HepG2 (cell line): Measurements from ENCODE around the gene STRIP1. TPM values are rescaled to one million over a fixed set of nuclear protein-coding genes. Genes with fewer than 3 reads are reported as not detected.
A peak's percentile ranks its signal among the peaks of the same experiment; 100 is the strongest.

Experiments
- ATF5 ChIP-seq: sonication (generic); formaldehyde crosslinking; IDR thresholded peaks from 2 replicates; pipeline ENCODE4 v1.4.0; 2020; ENCODE audit warnings: mild to moderate bottlenecking, low read depth, missing genetic modification reagents
- BHLHE40 ChIP-seq: IDR thresholded peaks from 2 replicates; pipeline ENCODE4 v1.6.1; 2011; ENCODE audit warnings: low read length, improper control_type of control experiment
- CREB1 ChIP-seq, 2 experiments: fragments of 450-650 bp in 1 of 2; IDR thresholded peaks; 2 replicates each; pipeline ENCODE4 v1.6.1; 2016 to 2017; ENCODE audit warnings: control low read depth in 1 of 2, mild to moderate bottlenecking in 1 of 2, missing compliant biosample characterization in 1 of 2, missing genetic modification characterization in 1 of 2
- ERF ChIP-seq: IDR thresholded peaks from 2 replicates; pipeline ENCODE4 v1.6.1; 2018; ENCODE audit warnings: missing biosample characterization, missing genetic modification reagents
- GTF3A ChIP-seq: sonication (generic); formaldehyde crosslinking; conservative IDR thresholded peaks from 2 replicates; pipeline ENCODE4 v1.4.0; 2020; ENCODE audit warnings: mild to moderate bottlenecking, missing genetic modification reagents
- HDAC6 ChIP-seq: fragments of 200-600 bp; sonication (generic); IDR thresholded peaks from 2 replicates; pipeline ENCODE4 v1.7.0; 2017; ENCODE audit warnings: mild to moderate bottlenecking, antibody characterized with exemption, low read length, low read depth
- HNF1A ChIP-seq, 2 experiments: sonication (generic) in 1 of 2; formaldehyde crosslinking in 1 of 2; IDR thresholded peaks; 2 replicates each; pipeline versions ENCODE4 v1.4.0 to v1.6.1; 2016 to 2020; ENCODE audit warnings: borderline replicate concordance in 1 of 2, low read depth in 1 of 2, mild to moderate bottlenecking in 1 of 2, missing genetic modification reagents in 1 of 2
- PHF21A ChIP-seq: sonication (generic); formaldehyde crosslinking; IDR thresholded peaks from 2 replicates; pipeline ENCODE4 v1.5.0; 2020; ENCODE audit warnings: mild to moderate bottlenecking, missing genetic modification reagents
- POGZ ChIP-seq: sonication (generic); formaldehyde crosslinking; IDR thresholded peaks from 2 replicates; pipeline ENCODE4 v1.4.0; 2020; ENCODE audit warnings: mild to moderate bottlenecking, missing genetic modification reagents
- RCOR2 ChIP-seq: IDR thresholded peaks from 2 replicates; pipeline ENCODE4 v1.6.1; 2016; ENCODE audit warnings: missing biosample characterization, missing genetic modification reagents
- REPIN1 ChIP-seq: sonication (generic); formaldehyde crosslinking; IDR thresholded peaks from 2 replicates; pipeline ENCODE4 v1.8.0; 2022; ENCODE audit warnings: missing genetic modification reagents, low read depth, mild to moderate bottlenecking, borderline replicate concordance
- SAFB2 ChIP-seq: sonication (generic); formaldehyde crosslinking; IDR thresholded peaks from 2 replicates; pipeline ENCODE4 v1.5.1; 2020; ENCODE audit warnings: missing genetic modification reagents, low read depth, mild to moderate bottlenecking, borderline replicate concordance
- SMAD1 ChIP-seq: sonication (generic); formaldehyde crosslinking; IDR thresholded peaks from 2 replicates; pipeline ENCODE4 v1.4.0; 2020; ENCODE audit warnings: missing genetic modification reagents, low read depth, mild to moderate bottlenecking, borderline replicate concordance
- WIZ ChIP-seq: sonication (generic); formaldehyde crosslinking; IDR thresholded peaks from 2 replicates; pipeline ENCODE4 v1.5.1; 2020; ENCODE audit warnings: mild to moderate bottlenecking, missing genetic modification reagents
- ZBTB3 ChIP-seq: sonication (generic); formaldehyde crosslinking; IDR thresholded peaks from 2 replicates; pipeline ENCODE4 v1.4.0; 2020; ENCODE audit warnings: low read depth, mild to moderate bottlenecking, moderate library complexity, missing genetic modification reagents, borderline replicate concordance
- ZFP36 ChIP-seq: fragments of 150-350 bp; IDR thresholded peaks from 2 replicates; pipeline ENCODE4 v1.6.1; 2018; ENCODE audit warnings: borderline replicate concordance, low read length, low read depth; ENCODE audit not compliant: partially characterized antibody
- ZMYM2 ChIP-seq: sonication (generic); formaldehyde crosslinking; IDR thresholded peaks from 2 replicates; pipeline ENCODE4 v1.8.0; 2022; ENCODE audit warnings: mild to moderate bottlenecking, missing genetic modification reagents
- ZNF44 ChIP-seq: sonication (generic); formaldehyde crosslinking; IDR thresholded peaks from 2 replicates; pipeline ENCODE4 v1.5.1; 2020; ENCODE audit warnings: mild to moderate bottlenecking, missing genetic modification reagents
- ZNF619 ChIP-seq: sonication (generic); formaldehyde crosslinking; IDR thresholded peaks from 2 replicates; pipeline ENCODE4 v1.4.0; 2020; ENCODE audit warnings: mild to moderate bottlenecking, missing genetic modification reagents
- ZNF629 ChIP-seq: sonication (generic); formaldehyde crosslinking; conservative IDR thresholded peaks from 2 replicates; pipeline ENCODE4 v1.5.0; 2020; ENCODE audit warnings: missing genetic modification reagents
- ZNF7 ChIP-seq: IDR thresholded peaks from 2 replicates; pipeline ENCODE4 v1.6.1; 2016; ENCODE audit warnings: missing biosample characterization, missing genetic modification reagents
- ZNF772 ChIP-seq: sonication (generic); formaldehyde crosslinking; IDR thresholded peaks from 2 replicates; pipeline ENCODE4 v1.5.0; 2020; ENCODE audit warnings: mild to moderate bottlenecking, missing genetic modification reagents
- polyA plus RNA-seq, 8 experiments: library from polyadenylated mRNA; depleted of rRNA in 3 of 8; stranded (reverse) in 7 of 8; unstranded in 1 of 8; fragments of >200 nt; fragmentation: Illumina TruSeq in 4 of 8; extraction: Trizol in 4 of 8; gene quantifications; 2 replicates each; pipeline versions ENCODE4 v1.2.1 to v1.2.3, GENCODE V29; 2011 to 2016; ENCODE audit warnings: low read depth in 4 of 8, missing spikeins in 1 of 8, mixed read lengths in 1 of 8; ENCODE audit not compliant: insufficient read depth in 1 of 8
- total RNA-seq, 5 experiments: library from RNA; depleted of rRNA; stranded (reverse); fragments of >200 nt; fragmentation: Illumina TruSeq; extraction: Trizol; gene quantifications; 2 replicates each; pipeline ENCODE4 v1.2.3, GENCODE V29; 2016; ENCODE audit warnings: low read depth in 1 of 5
- TF ChIP-seq, protein P1 (sequence below): sonication (generic); formaldehyde crosslinking; IDR thresholded peaks from 2 replicates; pipeline ENCODE4 v1.9.0; 2022; ENCODE audit warnings: low read depth, missing genetic modification reagents

Gene STRIP1
- total and polyA plus RNA-seq, 2 of the 13 experiments (the other 11 are each of a cell fraction or from before 2014, with no cell fraction given): 20.9 to 27.9 TPM

GRCh38 chr1:110034451-110035235 is at the start of gene STRIP1 (continued):
- TF ChIP-seq PHF21A (CRISPR knock-in tag): peak; percentile 65; the same call in 1 of the 2 replicates
- no peak for TF ChIP-seq BHLHE40
- no peak for TF ChIP-seq ZNF7 (CRISPR knock-in tag)
- no peak for TF ChIP-seq RCOR2
- TF ChIP-seq CREB1 (IDR thresholded peaks at IDR 0.05): peak; percentile 9; the same call in 1 of the 2 replicates
- TF ChIP-seq CREB1 (CRISPR knock-in tag; IDR thresholded peaks at IDR 0.05): peak; percentile 72
- no peak for TF ChIP-seq ZNF629 (CRISPR knock-in tag)
- no peak for TF ChIP-seq HNF1A (IDR thresholded peaks at IDR 0.05; ENCODE audit: low read depth)
- no peak; the same call in 1 of the 2 replicates for TF ChIP-seq HNF1A (CRISPR knock-in tag; IDR thresholded peaks at IDR 0.05; ENCODE audit: borderline replicate concordance)
- no peak for TF ChIP-seq WIZ (CRISPR knock-in tag)
- TF ChIP-seq ATF5 (CRISPR knock-in tag): no peak
- peak; percentile 83 for TF ChIP-seq SAFB2 (CRISPR knock-in tag)
- no peak for TF ChIP-seq GTF3A (CRISPR knock-in tag)
- no peak for TF ChIP-seq REPIN1 (CRISPR knock-in tag)
- no peak for TF ChIP-seq ERF (CRISPR knock-in tag)
- TF ChIP-seq, protein P1, sequence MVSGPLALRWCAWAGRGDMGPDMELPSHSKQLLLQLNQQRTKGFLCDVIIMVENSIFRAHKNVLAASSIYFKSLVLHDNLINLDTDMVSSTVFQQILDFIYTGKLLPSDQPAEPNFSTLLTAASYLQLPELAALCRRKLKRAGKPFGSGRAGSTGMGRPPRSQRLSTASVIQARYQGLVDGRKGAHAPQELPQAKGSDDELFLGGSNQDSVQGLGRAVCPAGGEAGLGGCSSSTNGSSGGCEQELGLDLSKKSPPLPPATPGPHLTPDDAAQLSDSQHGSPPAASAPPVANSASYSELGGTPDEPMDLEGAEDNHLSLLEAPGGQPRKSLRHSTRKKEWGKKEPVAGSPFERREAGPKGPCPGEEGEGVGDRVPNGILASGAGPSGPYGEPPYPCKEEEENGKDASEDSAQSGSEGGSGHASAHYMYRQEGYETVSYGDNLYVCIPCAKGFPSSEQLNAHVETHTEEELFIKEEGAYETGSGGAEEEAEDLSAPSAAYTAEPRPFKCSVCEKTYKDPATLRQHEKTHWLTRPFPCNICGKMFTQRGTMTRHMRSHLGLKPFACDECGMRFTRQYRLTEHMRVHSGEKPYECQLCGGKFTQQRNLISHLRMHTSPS (CRISPR knock-in tag): no peak
- TF ChIP-seq POGZ: no peak
- no peak for TF ChIP-seq ZBTB3
- TF ChIP-seq ZMYM2: no peak
- TF ChIP-seq SMAD1 (CRISPR knock-in tag): no peak
- TF ChIP-seq ZNF44 (CRISPR knock-in tag): no peak; the same call in 1 of the 2 replicates
- no peak for TF ChIP-seq HDAC6
- no peak for TF ChIP-seq ZNF619 (CRISPR knock-in tag)
- no peak for TF ChIP-seq ZFP36
- TF ChIP-seq ZNF772: no peak
